Measurements from ENCODE around the gene TPD52L1.

GRCh38 chr6:125153391-125154117, at the start of gene TPD52L1:
- TF ChIP-seq POLR2AphosphoS5 (IDR thresholded peaks at IDR 0.05; ENCODE audit: low read depth, low read length) (no peak), TAF1 (IDR thresholded peaks at IDR 0.05; ENCODE audit: borderline replicate concordance, insufficient read depth, low read length) (no peak)
- TF ChIP-seq, protein P1, sequence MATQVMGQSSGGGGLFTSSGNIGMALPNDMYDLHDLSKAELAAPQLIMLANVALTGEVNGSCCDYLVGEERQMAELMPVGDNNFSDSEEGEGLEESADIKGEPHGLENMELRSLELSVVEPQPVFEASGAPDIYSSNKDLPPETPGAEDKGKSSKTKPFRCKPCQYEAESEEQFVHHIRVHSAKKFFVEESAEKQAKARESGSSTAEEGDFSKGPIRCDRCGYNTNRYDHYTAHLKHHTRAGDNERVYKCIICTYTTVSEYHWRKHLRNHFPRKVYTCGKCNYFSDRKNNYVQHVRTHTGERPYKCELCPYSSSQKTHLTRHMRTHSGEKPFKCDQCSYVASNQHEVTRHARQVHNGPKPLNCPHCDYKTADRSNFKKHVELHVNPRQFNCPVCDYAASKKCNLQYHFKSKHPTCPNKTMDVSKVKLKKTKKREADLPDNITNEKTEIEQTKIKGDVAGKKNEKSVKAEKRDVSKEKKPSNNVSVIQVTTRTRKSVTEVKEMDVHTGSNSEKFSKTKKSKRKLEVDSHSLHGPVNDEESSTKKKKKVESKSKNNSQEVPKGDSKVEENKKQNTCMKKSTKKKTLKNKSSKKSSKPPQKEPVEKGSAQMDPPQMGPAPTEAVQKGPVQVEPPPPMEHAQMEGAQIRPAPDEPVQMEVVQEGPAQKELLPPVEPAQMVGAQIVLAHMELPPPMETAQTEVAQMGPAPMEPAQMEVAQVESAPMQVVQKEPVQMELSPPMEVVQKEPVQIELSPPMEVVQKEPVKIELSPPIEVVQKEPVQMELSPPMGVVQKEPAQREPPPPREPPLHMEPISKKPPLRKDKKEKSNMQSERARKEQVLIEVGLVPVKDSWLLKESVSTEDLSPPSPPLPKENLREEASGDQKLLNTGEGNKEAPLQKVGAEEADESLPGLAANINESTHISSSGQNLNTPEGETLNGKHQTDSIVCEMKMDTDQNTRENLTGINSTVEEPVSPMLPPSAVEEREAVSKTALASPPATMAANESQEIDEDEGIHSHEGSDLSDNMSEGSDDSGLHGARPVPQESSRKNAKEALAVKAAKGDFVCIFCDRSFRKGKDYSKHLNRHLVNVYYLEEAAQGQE (IDR thresholded peaks at IDR 0.05; ENCODE audit: insufficient read depth in 1 of 2, low read depth in 2 of 2, low read length in 2 of 2), result no peak
